Thoracic aorta (tissue), 2 donors: Measurements from ENCODE around the gene MB21D2. TPM values are rescaled to one million over a fixed set of nuclear protein-coding genes. Genes with fewer than 3 reads are reported as not detected.

Source experiments
- ATAC-seq: fragments of 150-250 bp; one replicate; pipeline ENCODE4 v1.8.0; 2017; ENCODE audit warnings: low read depth; ENCODE audit not compliant: insufficient number of reproducible peaks, low FRiP score
- DNase-seq: peaks from one replicate; pipeline ENCODE4 v3.0.0-alpha.2; 2020; ENCODE audit warnings: low spot score
- H3K27ac ChIP-seq, 2 donors: fragments of 200-600 bp; sonication (generic); 1 replicate in 1 of 2; 2 replicates in 1 of 2; pipeline ENCODE4 v1.5.1; 2016; ENCODE audit warnings: mild to moderate bottlenecking in 2 of 2, moderate library complexity in 2 of 2
- H3K27me3 ChIP-seq: fragments of 200-600 bp; sonication (generic); replicated peaks from 2 replicates; pipeline ENCODE4 v1.6.0; 2016; ENCODE audit warnings: mild to moderate bottlenecking; ENCODE audit not compliant: insufficient read depth
- H3K36me3 ChIP-seq: fragments of 200-600 bp; sonication (generic); one replicate; pipeline ENCODE4 v1.5.1; 2016
- H3K4me1 ChIP-seq, 2 donors: fragments of 200-600 bp; sonication (generic); 1 replicate in 1 of 2; 2 replicates in 1 of 2; pipeline versions ENCODE4 v1.5.1 to v1.6.0; 2016; ENCODE audit warnings: low read depth in 2 of 2, mild to moderate bottlenecking in 1 of 2; ENCODE audit not compliant: control insufficient read depth in 1 of 2
- H3K4me3 ChIP-seq: fragments of 200-600 bp; sonication (generic); 2 replicates; pipeline ENCODE4 v1.5.1; 2016; ENCODE audit warnings: mild to moderate bottlenecking
- H3K9me3 ChIP-seq: fragments of 200-600 bp; sonication (generic); 2 replicates; pipeline ENCODE4 v1.5.1; 2016
- total RNA-seq, 2 donors: library from RNA; depleted of rRNA; stranded (reverse); fragments of >200 nt; gene quantifications; one replicate each; pipeline versions ENCODE4 v1.1.0 to v1.2.3, GENCODE V29; 2016
- TF ChIP-seq, protein P1 (sequence below): fragments of 200-600 bp; sonication (generic); IDR thresholded peaks from one replicate; pipeline ENCODE4 v1.5.1; 2019; ENCODE audit warnings: antibody characterized with exemption

Gene MB21D2
- total RNA-seq, 2 donors from 2014 or later, result 4.9 to 6.4 TPM

DNA sequence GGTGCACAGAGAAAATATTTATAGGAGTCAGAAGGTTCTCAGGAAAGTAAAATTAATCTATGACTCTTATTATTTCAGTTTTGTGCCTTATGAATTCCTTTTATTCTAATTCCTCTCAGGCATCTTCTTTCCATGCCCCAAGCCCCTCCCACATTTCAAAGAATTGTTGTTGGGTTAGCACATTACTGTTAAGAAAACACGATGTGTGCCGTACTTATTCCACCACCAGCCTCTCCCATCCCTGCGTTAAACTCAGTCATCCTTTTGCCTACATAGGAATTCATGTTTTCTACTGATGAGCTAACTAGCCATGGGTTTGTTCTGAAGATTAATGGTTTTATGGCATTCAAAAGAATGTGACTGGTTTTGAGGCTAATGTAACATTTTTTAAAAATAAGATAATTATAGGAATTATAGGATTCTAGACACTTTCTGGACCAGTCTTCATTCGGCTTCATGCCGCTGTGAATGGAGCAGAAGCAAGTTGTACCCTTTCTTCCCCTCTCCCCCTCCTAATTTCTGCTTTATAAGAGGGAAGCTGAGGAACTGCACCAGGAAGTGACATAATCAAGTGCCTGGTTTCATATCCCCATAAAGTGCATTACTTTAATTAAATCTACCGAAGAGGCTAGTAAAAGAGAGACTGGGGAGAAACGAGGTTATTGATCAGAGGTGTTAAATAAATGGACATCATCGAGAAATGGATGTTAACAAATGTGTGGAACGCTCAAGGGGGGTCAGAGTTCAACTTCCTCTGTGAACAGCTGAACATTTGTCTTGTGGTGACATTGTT lies 12.3 kb upstream of the MB21D2 start:
- ATAC-seq, result no peak

DNA sequence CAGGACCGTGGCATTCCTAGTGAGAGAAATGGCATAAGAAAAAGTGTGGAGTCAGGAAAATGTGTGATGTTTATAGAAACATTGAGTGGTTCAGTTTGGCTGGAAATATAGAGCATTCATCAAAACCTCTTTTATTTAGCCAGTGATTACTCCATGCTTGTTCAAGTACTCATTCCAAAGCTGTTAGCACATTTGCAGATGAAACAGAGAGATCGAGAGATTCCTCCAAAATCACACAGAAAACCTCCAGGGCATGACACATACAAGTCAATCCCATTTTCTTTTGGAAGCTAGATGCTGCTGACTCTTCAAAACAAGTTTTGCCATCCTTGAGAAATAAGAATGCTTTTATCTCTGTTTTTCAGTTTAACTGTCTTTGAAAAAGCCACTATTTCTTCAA lies 11.5 kb upstream of the MB21D2 start:
- TF ChIP-seq, protein P1, sequence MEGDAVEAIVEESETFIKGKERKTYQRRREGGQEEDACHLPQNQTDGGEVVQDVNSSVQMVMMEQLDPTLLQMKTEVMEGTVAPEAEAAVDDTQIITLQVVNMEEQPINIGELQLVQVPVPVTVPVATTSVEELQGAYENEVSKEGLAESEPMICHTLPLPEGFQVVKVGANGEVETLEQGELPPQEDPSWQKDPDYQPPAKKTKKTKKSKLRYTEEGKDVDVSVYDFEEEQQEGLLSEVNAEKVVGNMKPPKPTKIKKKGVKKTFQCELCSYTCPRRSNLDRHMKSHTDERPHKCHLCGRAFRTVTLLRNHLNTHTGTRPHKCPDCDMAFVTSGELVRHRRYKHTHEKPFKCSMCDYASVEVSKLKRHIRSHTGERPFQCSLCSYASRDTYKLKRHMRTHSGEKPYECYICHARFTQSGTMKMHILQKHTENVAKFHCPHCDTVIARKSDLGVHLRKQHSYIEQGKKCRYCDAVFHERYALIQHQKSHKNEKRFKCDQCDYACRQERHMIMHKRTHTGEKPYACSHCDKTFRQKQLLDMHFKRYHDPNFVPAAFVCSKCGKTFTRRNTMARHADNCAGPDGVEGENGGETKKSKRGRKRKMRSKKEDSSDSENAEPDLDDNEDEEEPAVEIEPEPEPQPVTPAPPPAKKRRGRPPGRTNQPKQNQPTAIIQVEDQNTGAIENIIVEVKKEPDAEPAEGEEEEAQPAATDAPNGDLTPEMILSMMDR, result no peak
- Histone ChIP-seq H3K36me3 (no peaks in the 10 kb centered on the region), H3K9me3 (no peaks in the 10 kb centered on the region), H3K4me3 (no peak overlapping the region), H3K27ac (no peak overlapping the region), H3K27me3 (no peaks in the 10 kb centered on the region), H3K4me1 (no peaks in the 10 kb centered on the region)
- ATAC-seq, result no peak
- no peak for DNase-seq

More for the DNA sequence above, 12.3 kb upstream of the MB21D2 start:
- H3K9me3 ChIP-seq, result no peaks in the 10 kb centered on the region
- no peak overlapping the region for H3K4me3 ChIP-seq
- TF ChIP-seq, protein P1, result no peak
- H3K36me3 ChIP-seq, result no peaks in the 10 kb centered on the region
- H3K4me1 ChIP-seq, result no peaks in the 10 kb centered on the region
- no peak for DNase-seq
- no peak overlapping the region for H3K27ac ChIP-seq
- no peaks in the 10 kb centered on the region for H3K27me3 ChIP-seq

DNA sequence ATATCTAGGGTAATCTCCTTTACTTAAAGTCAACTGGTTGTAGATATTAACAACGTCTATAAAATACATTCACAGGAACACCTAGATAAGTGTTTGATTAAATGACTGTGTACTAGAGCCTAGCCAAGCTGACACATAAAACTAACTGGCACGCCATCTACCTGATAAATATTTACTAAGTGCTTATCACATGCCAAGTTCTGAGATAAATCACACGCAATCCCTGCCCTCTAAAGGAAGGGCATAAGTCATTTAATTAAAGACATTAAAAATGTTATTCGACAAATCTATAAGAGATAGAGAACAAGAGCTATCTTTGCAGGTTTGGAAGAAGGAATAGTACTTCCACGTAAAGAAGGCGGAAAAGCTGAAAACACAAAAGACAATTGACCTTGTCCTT lies 11.1 kb upstream of the MB21D2 start:
- H3K4me1 ChIP-seq, result no peaks in the 10 kb centered on the region
- no peaks in the 10 kb centered on the region for H3K9me3 ChIP-seq
- no peaks in the 10 kb centered on the region for H3K27me3 ChIP-seq
- no peaks in the 10 kb centered on the region for H3K36me3 ChIP-seq
- ATAC-seq (no peak), DNase-seq (no peak)
- TF ChIP-seq, protein P1, result no peak
- H3K4me3 ChIP-seq, result no peak overlapping the region
- H3K27ac ChIP-seq, result no peak overlapping the region

- no peak for DNase-seq
- Histone ChIP-seq H3K36me3 (no peaks in the 10 kb centered on the region), H3K4me1 (no peaks in the 10 kb centered on the region), H3K4me3 (no peak overlapping the region), H3K27me3 (no peaks in the 10 kb centered on the region), H3K27ac (no peak overlapping the region), H3K9me3 (no peaks in the 10 kb centered on the region)
- ATAC-seq, result no peak
- TF ChIP-seq, protein P1, result no peak
Measured at GRCh38 chr3:192928016-192928415, 10.4 kb upstream of the MB21D2 start.

- no peak for ATAC-seq
- TF ChIP-seq, protein P1, result no peak
- DNase-seq, result no peak
Measured at GRCh38 chr3:192927016-192927415, 9.4 kb upstream of the MB21D2 start.

More at GRCh38 chr3:192927016-192927415, 9.4 kb upstream of the MB21D2 start:
- H3K27ac ChIP-seq, result no peak overlapping the region
- H3K9me3 ChIP-seq, result no peaks in the 10 kb centered on the region
- no peaks in the 10 kb centered on the region for H3K27me3 ChIP-seq
- H3K36me3 ChIP-seq, result no peaks in the 10 kb centered on the region
- H3K4me1 ChIP-seq, result peaks cover 0 to 2% of the 10 kb centered on the region in 2 donors
- no peak overlapping the region for H3K4me3 ChIP-seq
